Stimulated activated CD4-positive, alpha-beta T cell treated with anti-CD3 and anti-CD28 coated beads, Interleukin-1b, Interleukin-23, amount 100 ng/mL, for 24 hours (primary cell): Measurements from ENCODE around the gene DTNB.

Experiments used
- DNase-seq, 4 experiments: peaks; one replicate each; pipeline ENCODE4 v3.0.0-alpha.2; 2020; ENCODE audit warnings: low read depth in 4 of 4, low spot score in 1 of 4

DTNB gene

DNA sequence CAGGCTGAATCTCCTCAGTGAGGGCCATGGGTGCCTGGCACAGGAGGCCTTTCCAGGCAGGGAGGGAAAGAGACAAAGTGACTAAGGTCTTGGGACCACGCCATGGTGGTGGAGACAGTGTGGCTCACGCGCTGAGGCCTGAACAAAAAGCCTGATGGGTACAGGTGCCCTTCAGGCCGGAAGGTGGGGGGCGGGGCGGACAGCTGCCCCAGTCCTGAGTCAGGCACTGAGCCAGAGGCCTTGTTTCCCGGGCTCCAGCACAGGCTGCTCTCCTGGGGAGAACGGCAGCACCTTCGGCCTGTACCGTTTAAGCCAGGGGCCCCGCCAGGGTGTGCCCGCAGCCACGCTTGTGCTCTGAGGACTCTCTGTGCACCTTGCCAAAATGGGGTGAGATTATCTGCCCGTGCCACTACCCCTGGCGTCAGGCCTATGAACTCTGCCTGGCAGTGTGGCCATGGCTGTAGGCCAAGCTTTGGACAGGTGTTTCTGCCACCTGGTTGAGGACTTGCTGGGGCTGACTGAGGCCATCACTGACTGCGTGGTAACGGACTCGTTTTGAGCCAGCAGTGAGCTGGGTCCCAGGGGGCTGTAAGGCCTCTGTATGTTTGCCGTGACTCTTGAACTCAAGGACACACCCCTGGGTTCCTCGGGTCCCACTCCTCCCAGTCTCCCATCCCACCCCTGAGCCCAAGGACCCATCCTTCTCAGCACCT lies 300.0 kb downstream of the DTNB start:
- DNase-seq: no peak

DNA sequence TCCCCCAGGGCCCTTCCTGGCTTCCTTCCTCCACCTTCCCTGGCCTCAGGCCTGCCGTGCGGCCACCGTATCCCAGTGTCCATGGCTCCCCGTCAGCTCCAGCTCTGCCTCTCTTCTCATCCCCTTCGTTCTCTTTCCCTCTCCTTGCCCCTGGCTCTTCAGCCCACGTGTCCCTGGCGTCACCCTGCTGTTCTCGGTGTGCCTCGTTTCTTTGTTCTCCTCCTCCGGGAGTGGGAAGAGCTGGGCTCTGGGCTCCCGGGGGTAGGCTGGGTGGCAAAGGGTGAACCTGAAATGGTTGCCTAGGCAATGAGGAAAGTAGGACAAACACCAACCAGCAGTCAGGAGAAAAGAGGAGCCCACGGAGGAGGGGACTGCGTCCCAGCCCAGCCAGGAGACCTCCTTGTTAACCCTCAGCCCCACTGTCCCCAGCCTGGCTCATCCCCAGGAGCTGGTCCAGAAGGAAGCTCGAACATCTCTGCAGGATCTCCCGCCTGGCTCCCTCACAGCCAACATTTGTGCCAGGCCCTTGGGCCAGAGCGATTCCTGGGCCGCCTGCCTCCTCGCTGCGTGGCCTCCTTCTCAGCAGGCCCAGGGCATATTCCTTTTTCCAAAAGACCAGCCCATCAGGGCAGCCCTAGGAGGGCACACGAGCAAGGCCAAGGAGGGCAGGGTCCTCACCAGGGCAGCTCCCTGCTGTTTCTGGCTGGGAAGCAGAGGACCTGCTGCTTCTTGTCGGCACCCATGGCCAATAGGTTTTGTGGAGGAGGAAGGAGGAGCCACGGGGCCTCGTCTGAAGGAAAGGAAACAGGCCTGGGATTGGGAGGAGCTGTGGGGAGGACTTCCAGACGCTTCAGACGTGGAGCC lies 300.7 kb downstream of the DTNB start:
- no peak for DNase-seq

GRCh38 chr2:25371253-25372241 lies 301.8 kb downstream of the DTNB start:
- DNase-seq: no peak

DNA sequence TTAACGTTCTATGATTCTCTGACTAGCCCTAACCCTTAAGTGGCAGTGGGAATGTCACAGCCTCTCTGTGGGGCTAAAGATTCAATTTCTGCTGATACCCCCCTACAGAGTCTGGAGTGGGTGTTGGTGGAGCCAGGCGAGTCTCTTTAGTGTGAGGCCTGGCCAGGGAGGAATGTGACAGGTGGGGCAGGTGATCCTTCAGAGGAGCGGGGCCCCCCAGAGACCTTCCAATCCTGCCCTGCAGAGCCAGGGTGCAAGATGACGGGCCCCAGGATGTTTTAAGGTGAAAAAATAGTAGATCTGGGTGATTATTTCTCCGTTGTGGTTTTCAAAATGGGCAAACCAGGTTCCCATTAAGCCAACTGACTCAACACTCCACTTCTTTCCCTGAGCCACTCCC lies 303.5 kb downstream of the DTNB start:
- no peak for DNase-seq

DNA sequence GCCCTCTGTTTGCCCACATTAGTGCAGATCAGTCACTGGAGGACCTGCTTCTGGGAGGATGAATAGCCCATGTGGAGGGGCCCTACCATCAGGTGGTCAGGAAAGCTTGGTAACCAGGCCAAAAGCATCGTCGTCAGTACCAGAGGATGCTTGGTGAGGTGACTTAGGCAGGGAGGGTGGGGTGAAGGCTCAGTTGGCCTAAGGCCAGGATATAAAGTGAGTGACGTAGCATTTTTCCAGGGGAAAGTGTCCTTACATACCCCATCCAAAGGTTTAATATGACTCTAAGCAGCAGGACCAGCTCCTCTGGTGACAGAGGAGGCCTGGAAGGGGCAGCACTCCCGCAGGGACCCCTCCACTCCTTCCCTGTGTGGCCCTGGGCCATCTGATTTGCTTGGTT lies 303.9 kb downstream of the DTNB start:
- no peak for DNase-seq

- no peak for DNase-seq
These were observed 304.7 kb downstream of the DTNB start for GRCh38 chr2:25368660-25369059.

GRCh38 chr2:25367296-25367695 lies 306.1 kb downstream of the DTNB start:
- no peak for DNase-seq

DNA sequence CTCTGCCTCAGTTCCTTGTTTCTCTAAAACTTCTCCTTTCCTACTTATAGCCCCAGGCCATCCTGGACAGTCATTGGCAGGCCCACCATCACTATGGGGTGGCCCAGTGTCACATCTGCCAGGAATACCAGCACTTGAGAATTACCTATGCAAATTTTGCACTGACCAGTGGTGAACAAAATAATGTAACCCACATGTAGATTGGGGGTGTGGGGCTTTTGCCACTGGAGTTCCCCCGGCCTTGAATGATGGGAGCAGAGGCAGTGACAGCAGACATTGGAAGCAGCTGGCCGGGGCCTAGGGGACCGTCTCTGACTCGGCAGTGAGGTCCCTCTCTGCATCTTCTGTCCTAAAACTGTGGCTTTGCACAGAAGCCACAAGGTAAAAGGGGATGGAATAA lies 306.7 kb downstream of the DTNB start:
- no peak for DNase-seq

DNA sequence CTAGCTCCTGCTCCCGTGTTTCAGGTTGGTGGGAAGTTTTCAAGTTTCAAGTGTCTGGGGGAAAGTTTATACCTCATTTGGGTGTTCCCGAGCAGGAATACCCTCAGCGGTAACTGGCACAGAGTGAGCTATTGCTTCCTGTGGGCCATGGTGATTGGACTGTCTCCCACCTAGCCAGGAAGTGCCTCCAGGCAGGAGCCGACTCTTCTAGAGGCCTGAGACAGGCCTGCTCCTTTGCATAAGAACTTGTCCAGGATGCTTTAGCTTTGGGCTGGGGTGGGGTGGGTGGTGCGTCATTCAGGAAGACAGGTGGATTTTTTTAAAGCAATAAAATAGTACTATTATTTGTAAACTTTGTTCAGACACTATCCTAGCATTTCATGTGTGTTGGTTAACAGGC lies 308.1 kb downstream of the DTNB start:
- no peak for DNase-seq

DNA sequence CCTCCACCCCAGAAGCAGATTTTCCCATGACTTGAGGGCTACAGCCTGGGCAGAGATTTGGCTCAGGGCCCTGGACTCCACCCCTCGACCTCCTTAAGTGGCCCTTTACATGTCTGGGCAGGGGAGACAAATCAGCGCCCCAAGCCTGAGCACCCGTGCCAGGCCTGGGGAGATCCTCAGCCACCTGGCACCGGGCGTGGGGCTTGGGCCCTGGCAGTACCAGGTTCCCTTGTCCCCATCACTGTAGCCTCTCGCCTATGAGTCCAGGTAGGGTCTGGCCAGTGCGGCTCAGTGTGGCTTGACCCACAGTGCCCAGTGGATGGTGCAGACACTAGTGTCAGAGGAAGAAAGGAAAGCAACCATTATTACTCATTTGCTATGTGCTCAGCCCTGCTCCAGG lies 309.6 kb downstream of the DTNB start:
- DNase-seq: no peak

- DNase-seq: peak in 1 of 4 experiments; percentile 50
These were observed 310.8 kb downstream of the DTNB start for GRCh38 chr2:25362434-25363145.

- peak; percentile 82 to 98 (median 90) for DNase-seq
These were observed 311.3 kb downstream of the DTNB start for GRCh38 chr2:25362049-25362433.

DNA sequence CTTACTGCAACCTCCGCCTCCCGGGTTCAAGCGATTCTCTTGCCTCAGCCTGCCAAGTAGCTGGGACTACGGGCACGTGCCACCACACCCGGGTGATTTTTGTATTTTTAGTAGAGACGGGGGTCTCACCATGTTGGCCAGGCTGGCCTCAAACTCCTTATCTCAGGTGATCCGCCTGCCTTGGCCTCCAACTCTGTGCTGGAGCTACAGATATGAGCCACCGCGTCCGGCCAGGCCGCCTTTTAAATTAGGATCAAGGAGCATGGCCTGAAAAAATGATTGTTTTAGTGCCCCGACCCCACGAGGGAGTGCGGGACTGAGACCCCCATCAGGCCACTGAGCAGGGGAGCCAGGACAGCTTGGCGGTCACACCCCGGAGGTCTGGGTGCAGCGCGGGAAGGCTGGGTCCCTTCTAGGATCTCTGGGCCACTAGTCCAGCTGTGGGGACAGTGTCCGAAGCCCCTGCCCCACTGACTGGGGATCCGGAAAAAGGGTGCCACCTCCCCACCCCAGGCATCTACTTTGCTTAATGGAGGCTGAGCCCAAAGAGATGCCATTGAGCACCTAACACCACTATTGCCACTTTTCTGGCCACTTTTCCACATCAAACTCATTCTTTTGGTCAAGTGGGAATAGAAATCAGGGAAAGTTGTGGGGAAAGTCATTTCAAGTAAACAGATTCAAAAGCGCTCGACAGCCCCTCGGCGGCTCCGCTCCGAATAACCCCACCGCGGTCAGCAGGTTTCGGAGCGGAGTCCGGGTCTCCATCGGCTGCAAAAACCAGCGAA lies 311.9 kb downstream of the DTNB start:
- DNase-seq: no peak

- DNase-seq: no peak
These were observed 314.5 kb downstream of the DTNB start for GRCh38 chr2:25358836-25359235.

GRCh38 chr2:25358249-25358815 lies 315.0 kb downstream of the DTNB start:
- no peak for DNase-seq

DNA sequence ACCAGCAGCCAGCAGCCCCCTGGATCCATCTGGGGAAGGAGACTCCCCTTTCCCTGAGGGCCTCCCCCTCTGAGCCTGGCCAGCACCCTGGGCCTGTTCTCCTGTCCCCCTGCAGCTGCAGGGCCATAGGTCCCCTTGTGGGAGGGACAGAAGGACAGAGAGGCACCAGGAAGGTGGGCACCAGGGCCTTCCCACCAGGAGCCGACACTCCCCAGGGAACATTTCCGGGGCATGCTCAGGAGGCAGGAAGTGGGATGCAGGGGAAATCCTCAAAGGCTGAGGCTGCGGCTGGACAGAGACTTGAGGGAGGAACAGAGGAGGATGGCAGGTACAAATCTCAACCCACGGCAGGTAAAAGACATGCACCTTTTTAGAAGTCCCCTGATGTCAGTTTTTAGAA lies 317.3 kb downstream of the DTNB start:
- no peak for DNase-seq

GRCh38 chr2:25355270-25355669 lies 318.1 kb downstream of the DTNB start:
- DNase-seq: no peak

- DNase-seq: no peak
These were observed 319.3 kb downstream of the DTNB start for GRCh38 chr2:25354116-25354515.

DNA sequence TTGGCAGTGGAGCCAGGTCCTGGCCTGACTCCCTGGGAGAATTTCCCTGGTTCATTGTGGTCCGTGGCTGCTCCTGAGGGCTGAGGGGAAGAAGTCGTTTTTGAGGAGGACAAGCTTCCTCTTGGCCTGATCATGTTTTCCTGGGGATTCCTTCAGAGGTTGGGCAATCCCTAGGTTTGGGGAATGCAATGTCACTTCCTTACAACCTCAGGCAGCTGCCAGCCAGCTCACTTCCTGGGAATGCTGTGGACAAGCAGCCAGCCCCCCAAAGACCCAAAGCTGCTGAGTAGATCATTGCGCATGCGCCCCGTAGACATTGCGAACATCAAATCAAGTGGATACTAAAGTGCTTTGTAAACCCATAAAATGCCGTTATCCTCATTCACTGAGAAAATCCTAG lies 324.0 kb downstream of the DTNB start:
- DNase-seq: no peak

GRCh38 chr2:25347846-25348245 lies 325.5 kb downstream of the DTNB start:
- no peak for DNase-seq
